ENCODE measurements around the gene WWOX.

The WWOX gene

GRCh38 chr16:78435260-78435659 is 335.8 kb downstream of the WWOX start:
- TF ChIP-seq, protein P1, sequence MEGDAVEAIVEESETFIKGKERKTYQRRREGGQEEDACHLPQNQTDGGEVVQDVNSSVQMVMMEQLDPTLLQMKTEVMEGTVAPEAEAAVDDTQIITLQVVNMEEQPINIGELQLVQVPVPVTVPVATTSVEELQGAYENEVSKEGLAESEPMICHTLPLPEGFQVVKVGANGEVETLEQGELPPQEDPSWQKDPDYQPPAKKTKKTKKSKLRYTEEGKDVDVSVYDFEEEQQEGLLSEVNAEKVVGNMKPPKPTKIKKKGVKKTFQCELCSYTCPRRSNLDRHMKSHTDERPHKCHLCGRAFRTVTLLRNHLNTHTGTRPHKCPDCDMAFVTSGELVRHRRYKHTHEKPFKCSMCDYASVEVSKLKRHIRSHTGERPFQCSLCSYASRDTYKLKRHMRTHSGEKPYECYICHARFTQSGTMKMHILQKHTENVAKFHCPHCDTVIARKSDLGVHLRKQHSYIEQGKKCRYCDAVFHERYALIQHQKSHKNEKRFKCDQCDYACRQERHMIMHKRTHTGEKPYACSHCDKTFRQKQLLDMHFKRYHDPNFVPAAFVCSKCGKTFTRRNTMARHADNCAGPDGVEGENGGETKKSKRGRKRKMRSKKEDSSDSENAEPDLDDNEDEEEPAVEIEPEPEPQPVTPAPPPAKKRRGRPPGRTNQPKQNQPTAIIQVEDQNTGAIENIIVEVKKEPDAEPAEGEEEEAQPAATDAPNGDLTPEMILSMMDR (IDR thresholded peaks at IDR 0.05; ENCODE audit: low read length): no peak
- TF ChIP-seq EZH2phosphoT487 (IDR thresholded peaks at IDR 0.05; ENCODE audit: low read length) (no peak), EZH2 (optimal IDR thresholded peaks at IDR 0.05; ENCODE audit: low read depth, low read length) (no peak)

GRCh38 chr16:78436023-78436422 is 336.6 kb downstream of the WWOX start:
- Histone ChIP-seq H3K4me3 (ENCODE audit: low read length) (no peak overlapping the region), H3K9me2 (replicated peaks; ENCODE audit: insufficient read depth, low read length) (no peaks in the 10 kb centered on the region), H3K27me3 (replicated peaks; ENCODE audit: insufficient read depth, low read length) (no peaks in the 10 kb centered on the region), H2AFZ (ENCODE audit: low read length) (no peak overlapping the region), H3K27ac (ENCODE audit: low read length) (no peak overlapping the region), H3K9me3 (replicated peaks; ENCODE audit: insufficient read depth, low read length) (no peaks in the 10 kb centered on the region), H3K79me2 (ENCODE audit: low read length) (no peaks in the 10 kb centered on the region), H3K4me2 (ENCODE audit: low read depth, low read length) (no peak overlapping the region), H4K20me1 (ENCODE audit: insufficient read depth, low read length) (no peaks in the 10 kb centered on the region), H3K36me3 (replicated peaks; ENCODE audit: insufficient read depth, low read length) (no peaks in the 10 kb centered on the region), H3F3A (ENCODE audit: insufficient read depth, low read length) (no peaks in the 10 kb centered on the region), H3K4me1 (ENCODE audit: low read length) (no peaks in the 10 kb centered on the region), H3K9ac (ENCODE audit: low read length) (no peak overlapping the region)
- TF ChIP-seq, protein P1 (IDR thresholded peaks at IDR 0.05; ENCODE audit: low read length): no peak
- TF ChIP-seq EZH2 (optimal IDR thresholded peaks at IDR 0.05; ENCODE audit: low read depth, low read length) (no peak), EZH2phosphoT487 (IDR thresholded peaks at IDR 0.05; ENCODE audit: low read length) (no peak)
- no peak for DNase-seq

More at GRCh38 chr16:78435260-78435659, 335.8 kb downstream of the WWOX start:
- Histone ChIP-seq H3K27me3 (replicated peaks; ENCODE audit: insufficient read depth, low read length) (no peaks in the 10 kb centered on the region), H3F3A (ENCODE audit: insufficient read depth, low read length) (no peaks in the 10 kb centered on the region), H3K9ac (ENCODE audit: low read length) (no peak overlapping the region), H3K79me2 (ENCODE audit: low read length) (no peaks in the 10 kb centered on the region), H3K9me2 (replicated peaks; ENCODE audit: insufficient read depth, low read length) (no peaks in the 10 kb centered on the region), H3K4me2 (ENCODE audit: low read depth, low read length) (no peak overlapping the region), H3K4me3 (ENCODE audit: low read length) (no peak overlapping the region), H3K4me1 (ENCODE audit: low read length) (no peaks in the 10 kb centered on the region), H3K36me3 (replicated peaks; ENCODE audit: insufficient read depth, low read length) (no peaks in the 10 kb centered on the region), H2AFZ (ENCODE audit: low read length) (no peak overlapping the region), H3K27ac (ENCODE audit: low read length) (no peak overlapping the region), H4K20me1 (ENCODE audit: insufficient read depth, low read length) (no peaks in the 10 kb centered on the region), H3K9me3 (replicated peaks; ENCODE audit: insufficient read depth, low read length) (no peaks in the 10 kb centered on the region)
- DNase-seq: no peak

GRCh38 chr16:78436846-78437245 is 337.4 kb downstream of the WWOX start:
- Histone ChIP-seq H3K27me3 (replicated peaks; ENCODE audit: insufficient read depth, low read length) (no peaks in the 10 kb centered on the region), H3K9me3 (replicated peaks; ENCODE audit: insufficient read depth, low read length) (no peaks in the 10 kb centered on the region), H3F3A (ENCODE audit: insufficient read depth, low read length) (no peaks in the 10 kb centered on the region), H3K4me1 (ENCODE audit: low read length) (no peaks in the 10 kb centered on the region), H2AFZ (ENCODE audit: low read length) (no peak overlapping the region), H3K27ac (ENCODE audit: low read length) (no peak overlapping the region), H3K4me3 (ENCODE audit: low read length) (no peak overlapping the region), H3K36me3 (replicated peaks; ENCODE audit: insufficient read depth, low read length) (no peaks in the 10 kb centered on the region), H3K9me2 (replicated peaks; ENCODE audit: insufficient read depth, low read length) (no peaks in the 10 kb centered on the region), H4K20me1 (ENCODE audit: insufficient read depth, low read length) (no peaks in the 10 kb centered on the region), H3K9ac (ENCODE audit: low read length) (no peak overlapping the region), H3K4me2 (ENCODE audit: low read depth, low read length) (no peak overlapping the region), H3K79me2 (ENCODE audit: low read length) (no peaks in the 10 kb centered on the region)
- TF ChIP-seq EZH2 (optimal IDR thresholded peaks at IDR 0.05; ENCODE audit: low read depth, low read length) (no peak), EZH2phosphoT487 (IDR thresholded peaks at IDR 0.05; ENCODE audit: low read length) (no peak)
- TF ChIP-seq, protein P1 (IDR thresholded peaks at IDR 0.05; ENCODE audit: low read length): no peak
- no peak for DNase-seq

Data from MM.1S (cell line).